Measurements from ENCODE around the gene TEDC1. TPM values are rescaled to one million over a fixed set of nuclear protein-coding genes. Genes with fewer than 3 reads are reported as not detected.
A peak's percentile ranks its signal among the peaks of the same experiment; 100 is the strongest.

TEDC1 gene
- total RNA-seq, 1 experiment from 2014 or later = 17.9 TPM

- Mint-ChIP-seq H3K27ac (no peak within 1 kb of the TSS), H3K36me3 (no peaks in the 10 kb centered on the region), H3K4me1 (peaks cover 4% of the 10 kb centered on the region; the same call in 1 of the 2 replicates), H3K27me3 (ENCODE audit: low read depth) (peaks cover 42% of the 10 kb centered on the region), H3K9me3 (no peaks in the 10 kb centered on the region), H3K4me3 (peak within 1 kb of the TSS; percentile 56)
- TF ChIP-seq ATF2 (CRISPR knock-in tag; IDR thresholded peaks at IDR 0.05; ENCODE audit: borderline replicate concordance, low read depth) (no peak), NFATC4 (CRISPR knock-in tag; IDR thresholded peaks at IDR 0.05) (no peak), IRF2 (CRISPR knock-in tag; IDR thresholded peaks at IDR 0.05; ENCODE audit: borderline replicate concordance, low read depth) (no peak), ZNF317 (CRISPR knock-in tag; IDR thresholded peaks at IDR 0.05; ENCODE audit: borderline replicate concordance, low read depth) (no peak), ZBTB21 (CRISPR knock-in tag; IDR thresholded peaks at IDR 0.05; ENCODE audit: borderline replicate concordance) (no peak), AR (CRISPR knock-in tag; IDR thresholded peaks at IDR 0.05) (no peak), MXD4 (CRISPR knock-in tag; IDR thresholded peaks at IDR 0.05; ENCODE audit: borderline replicate concordance) (no peak), JUN (CRISPR knock-in tag; IDR thresholded peaks at IDR 0.05) (no peak), IRF1 (CRISPR knock-in tag; IDR thresholded peaks at IDR 0.05) (no peak), GRHL2 (CRISPR knock-in tag; IDR thresholded peaks at IDR 0.05; ENCODE audit: insufficient replicate concordance, severe bottlenecking) (no peak), CREB1 (CRISPR knock-in tag; IDR thresholded peaks at IDR 0.05) (no peak), HMGXB4 (CRISPR knock-in tag; IDR thresholded peaks at IDR 0.05) (no peak), STAT6 (CRISPR knock-in tag; conservative IDR thresholded peaks at IDR 0.05; ENCODE audit: low read depth) (no peak), TEAD4 (CRISPR knock-in tag; IDR thresholded peaks at IDR 0.05) (no peak), CBFB (CRISPR knock-in tag; IDR thresholded peaks at IDR 0.05; ENCODE audit: low read depth) (no peak), MLX (CRISPR knock-in tag; IDR thresholded peaks at IDR 0.05) (no peak), CTCF (IDR thresholded peaks at IDR 0.05) (no peak), FOXP1 (CRISPR knock-in tag; IDR thresholded peaks at IDR 0.05; ENCODE audit: borderline replicate concordance) (no peak), ESRRA (CRISPR knock-in tag; IDR thresholded peaks at IDR 0.05; ENCODE audit: borderline replicate concordance) (no peak), ZBTB43 (CRISPR knock-in tag; IDR thresholded peaks at IDR 0.05) (no peak)
- no peak for DNase-seq (ENCODE audit: low spot score)
- CTCF ChIA-PET = interaction anchor here (1.8 to 7.2 kb wide), 4 partner anchors 8 to 104 kb away, joined by 8 to 116 read pairs (median 29); partner anchors contain the start of gene TEDC1
- ATAC-seq = peak; percentile 5; the same call in 1 of the 2 replicates
- POLR2A ChIA-PET = no interaction called here
Measured at GRCh38 chr14:105474483-105475268, 16.4 kb upstream of the TEDC1 start, which contains the start of gene CRIP2. TSS of gene CRIP2 (plus strand) at chr14:105474821. CDS start at chr14:105474863, 42 bp downstream.
